ENCODE data around the gene TANC2. TPM values are rescaled to one million over a fixed set of nuclear protein-coding genes. Genes with fewer than 3 reads are reported as not detected.

Gene TANC2
- total and polyA plus RNA-seq, 8 donors: 1.1 to 99.1 (median 9.3) TPM

- Histone ChIP-seq H3K4me3 (no peak overlapping the region), H3K36me3 (no peaks in the 10 kb centered on the region), H3K27me3 (no peaks in the 10 kb centered on the region), H3K9me3 (no peaks in the 10 kb centered on the region), H3K27ac (peak overlapping the region in 2 of 5 donors; percentile 95), H3K4me1 (peaks cover 4 to 32% (median 28%) of the 10 kb centered on the region in 4 donors)
- no peak for DNase-seq
- TF ChIP-seq EP300 (IDR thresholded peaks at IDR 0.05) (no peak), CTCF (IDR thresholded peaks at IDR 0.05) (no peak), POLR2AphosphoS5 (IDR thresholded peaks at IDR 0.05) (no peak), POLR2A (IDR thresholded peaks at IDR 0.05) (no peak)
- intact Hi-C loops (cut with DNase I; ENCODE audit: low total_unique reads): no loop called here
- 78 to 84% (median 82%) methylated on average over 4 of the region's 4 CpGs for WGBS, 5 donors
Observed at GRCh38 chr17:62964506-62964905, 1.5 kb upstream of the TANC2 start.

- Histone ChIP-seq H3K4me3 (peak overlapping the region; percentile 84 to 96 (median 92)), H3K27ac (peak overlapping the region; percentile 80 to 95 (median 92)), H3K9me3 (no peaks in the 10 kb centered on the region), H3K36me3 (no peaks in the 10 kb centered on the region), H3K4me1 (peaks cover 4 to 32% (median 28%) of the 10 kb centered on the region in 4 donors), H3K27me3 (no peaks in the 10 kb centered on the region)
- TF ChIP-seq POLR2A (IDR thresholded peaks at IDR 0.05) (no peak), EP300 (IDR thresholded peaks at IDR 0.05) (no peak), POLR2AphosphoS5 (IDR thresholded peaks at IDR 0.05) (no peak), CTCF (IDR thresholded peaks at IDR 0.05) (no peak)
- DNase-seq: peak in 1 of 2 donors; percentile 38
- intact Hi-C loops (cut with DNase I; ENCODE audit: low total_unique reads): loop anchor here (5.0 kb wide), 1 partner anchor 263 kb away; no protein-coding TSS in a partner anchor
- WGBS, 5 donors: 64 to 71% (median 70%) methylated on average over 19 of the region's 19 CpGs
Observed at GRCh38 chr17:62965174-62965685, 805 bp upstream of the TANC2 start.

- WGBS, 5 donors: 0 to 1% (median 0%) methylated on average over 38 to 79 of the region's 80 CpGs
Observed at GRCh38 chr17:62966426-62967204, 580 bp downstream of the TANC2 start.

More at GRCh38 chr17:62966426-62967204, 580 bp downstream of the TANC2 start:
- H3K4me1 ChIP-seq: peaks cover 4 to 41% (median 32%) of the 10 kb centered on the region in 4 donors
- no peaks in the 10 kb centered on the region for H3K36me3 ChIP-seq
- no peaks in the 10 kb centered on the region for H3K9me3 ChIP-seq
- peak; percentile 55 to 64 for DNase-seq
- intact Hi-C loops (cut with DNase I; ENCODE audit: low total_unique reads): loop anchor here (5.0 kb wide), 1 partner anchor 264 kb away; no protein-coding TSS in a partner anchor
- no peak for TF ChIP-seq EP300 (IDR thresholded peaks at IDR 0.05)
- no peak for TF ChIP-seq POLR2AphosphoS5 (IDR thresholded peaks at IDR 0.05)
- no peak for TF ChIP-seq POLR2A (IDR thresholded peaks at IDR 0.05)
- no peak for TF ChIP-seq CTCF (IDR thresholded peaks at IDR 0.05)
- H3K27me3 ChIP-seq: no peaks in the 10 kb centered on the region
- H3K27ac ChIP-seq: peak overlapping the region; percentile 87 to 95 (median 92)
- peak overlapping the region; percentile 84 to 96 (median 92) for H3K4me3 ChIP-seq
